ENCODE data around the gene CCT3. TPM values are rescaled to one million over a fixed set of nuclear protein-coding genes. Genes with fewer than 3 reads are reported as not detected.

CCT3 gene
- total and polyA plus RNA-seq, 12 donors: 76.2 to 212 (median 127) TPM

- no peak for TF ChIP-seq CTCF (IDR thresholded peaks at IDR 0.05)
- no peaks in the 10 kb centered on the region for H3K27me3 ChIP-seq
- DNase-seq (no peak), ATAC-seq (no peak)
- intact Hi-C loops (cut with DNase I): no loop called here
- H3K4me1 ChIP-seq: no peaks in the 10 kb centered on the region
- H3K27ac ChIP-seq: no peak overlapping the region
- no peaks in the 10 kb centered on the region for H3K9me3 ChIP-seq
- H3K36me3 ChIP-seq: peaks cover 0 to 48% (median 12%) of the 10 kb centered on the region in 9 donors
- no peak overlapping the region for H3K4me3 ChIP-seq
- 97% methylated on average over 4 of the region's 4 CpGs for WGBS, 2 donors
Measured at GRCh38 chr1:156303241-156303640, 34.9 kb downstream of the CCT3 start.

GRCh38 chr1:156298852-156299357, 39.2 kb downstream of the CCT3 start, which contains the start of gene VHLL:
TSS of gene VHLL (minus strand) at chr1:156299307. CDS start at chr1:156299189, 118 bp downstream.
- H3K4me3 ChIP-seq: no peak within 1 kb of the TSS
- peaks cover 0 to 11% (median 0%) of the 10 kb centered on the region in 9 donors for H3K36me3 ChIP-seq
- no peak for DNase-seq
- no peaks in the 10 kb centered on the region for H3K9me3 ChIP-seq
- no peak for TF ChIP-seq CTCF (IDR thresholded peaks at IDR 0.05)
- ATAC-seq: no peak
- no peak within 1 kb of the TSS for H3K27ac ChIP-seq
- intact Hi-C loops (cut with DNase I): no loop called here
- WGBS, 2 donors: 91 to 93% methylated on average over 19 of the region's 19 CpGs
- H3K27me3 ChIP-seq: no peaks in the 10 kb centered on the region
- peaks cover 5 to 19% (median 14%) of the 10 kb centered on the region in 9 donors for H3K4me1 ChIP-seq

GRCh38 chr1:156295391-156295947, 42.6 kb downstream of the CCT3 start, which contains the start of gene GLMP:
TSS of gene GLMP (minus strand) at chr1:156295679. CDS start at chr1:156295645, 34 bp downstream.
- WGBS, 2 donors: 0 to 1% methylated on average over 17 of the region's 17 CpGs
- DNase-seq (peak; percentile 64), ATAC-seq (peak in 7 of 8 donors; percentile 30 to 64 (median 57))
- intact Hi-C loops (cut with DNase I): no loop called here
- no peak for TF ChIP-seq CTCF (IDR thresholded peaks at IDR 0.05)
- H3K4me3 ChIP-seq: peak within 1 kb of the TSS; percentile 50 to 97 (median 76)
- H3K36me3 ChIP-seq: peaks cover 0 to 18% (median 0%) of the 10 kb centered on the region in 9 donors
- H3K27me3 ChIP-seq: no peaks in the 10 kb centered on the region
- H3K4me1 ChIP-seq: peaks cover 5 to 35% (median 27%) of the 10 kb centered on the region in 9 donors
- H3K9me3 ChIP-seq: no peaks in the 10 kb centered on the region
- H3K27ac ChIP-seq: peak within 1 kb of the TSS in 8 of 10 donors; percentile 34 to 88 (median 60)

GRCh38 chr1:156293895-156294294, 44.2 kb downstream of the CCT3 start:
- no peaks in the 10 kb centered on the region for H3K27me3 ChIP-seq
- ATAC-seq: no peak
- no peak overlapping the region for H3K4me3 ChIP-seq
- H3K27ac ChIP-seq: no peak overlapping the region
- 88 to 90% methylated on average over 9 of the region's 9 CpGs for WGBS, 2 donors
- TF ChIP-seq CTCF (IDR thresholded peaks at IDR 0.05): no peak
- DNase-seq: no peak
- H3K9me3 ChIP-seq: no peaks in the 10 kb centered on the region
- H3K4me1 ChIP-seq: peaks cover 5 to 39% (median 27%) of the 10 kb centered on the region in 9 donors
- intact Hi-C loops (cut with DNase I): no loop called here
- peaks cover 0 to 26% (median under 1%) of the 10 kb centered on the region in 9 donors for H3K36me3 ChIP-seq
